Brain microvascular endothelial cell (primary cell): ENCODE measurements around the gene CNPY1.

Source experiments
- DNase-seq: peaks from one replicate; pipeline ENCODE4 v3.0.0-alpha.2; 2020
- H3K27ac ChIP-seq: fragments of 250-450 bp; sonication (Bioruptor Pico); 2 replicates; pipeline ENCODE4 v1.5.1; 2020; ENCODE audit warnings: mild to moderate bottlenecking, moderate library complexity
- H3K27me3 ChIP-seq: fragments of 250-450 bp; sonication (Bioruptor Pico); replicated peaks from 2 replicates; pipeline ENCODE4 v1.5.1; 2020; ENCODE audit warnings: mild to moderate bottlenecking
- H3K36me3 ChIP-seq: fragments of 250-450 bp; sonication (Bioruptor Pico); replicated peaks from 2 replicates; pipeline ENCODE4 v1.5.1; 2020; ENCODE audit warnings: mild to moderate bottlenecking
- H3K4me3 ChIP-seq: 2 replicates; pipeline ENCODE4 v1.5.1; 2011; ENCODE audit warnings: low read depth, mild to moderate bottlenecking, control low read depth, low read length, moderate library complexity
- CTCF ChIP-seq: IDR thresholded peaks from 2 replicates; pipeline ENCODE4 v1.5.1; 2011; ENCODE audit warnings: low read depth, mild to moderate bottlenecking, moderate library complexity, low read length, control low read depth, inconsistent platforms; ENCODE audit errors: missing control alignments
- in situ Hi-C: cut with HindIII; loops from 2 replicates; pipeline ENCODE4 v1.10.0; 2017; ENCODE audit warnings: low sequenced_read_pairs, low pct_ligation_motif_present

Gene CNPY1

GRCh38 chr7:155576900-155577508 is 30.6 kb upstream of the CNPY1 start:
- TF ChIP-seq CTCF = no peak
- H3K27me3 ChIP-seq = no peaks in the 10 kb centered on the region
- in situ Hi-C loops = no loop called here
- no peak for DNase-seq
- H3K4me3 ChIP-seq = no peak overlapping the region
- no peaks in the 10 kb centered on the region for H3K36me3 ChIP-seq
- H3K27ac ChIP-seq = no peak overlapping the region

GRCh38 chr7:155576416-155576815 is 30.1 kb upstream of the CNPY1 start:
- no peak overlapping the region for H3K4me3 ChIP-seq
- no peak overlapping the region for H3K27ac ChIP-seq
- H3K36me3 ChIP-seq = no peaks in the 10 kb centered on the region
- TF ChIP-seq CTCF = no peak
- no peaks in the 10 kb centered on the region for H3K27me3 ChIP-seq
- in situ Hi-C loops = no loop called here
- DNase-seq = no peak

- in situ Hi-C loops = no loop called here
- DNase-seq = no peak
- H3K27ac ChIP-seq = no peak overlapping the region
- no peak for TF ChIP-seq CTCF
- H3K36me3 ChIP-seq = no peaks in the 10 kb centered on the region
- no peak overlapping the region for H3K4me3 ChIP-seq
- H3K27me3 ChIP-seq = no peaks in the 10 kb centered on the region
Measured at GRCh38 chr7:155574556-155575290, 28.4 kb upstream of the CNPY1 start.

- Histone ChIP-seq H3K27ac (no peak overlapping the region), H3K4me3 (no peak overlapping the region), H3K27me3 (no peaks in the 10 kb centered on the region), H3K36me3 (no peaks in the 10 kb centered on the region)
- DNase-seq = no peak
- no peak for TF ChIP-seq CTCF
- in situ Hi-C loops = no loop called here
Measured at GRCh38 chr7:155571581-155572345, 25.4 kb upstream of the CNPY1 start.

GRCh38 chr7:155570991-155571390 is 24.6 kb upstream of the CNPY1 start:
- DNase-seq = no peak
- H3K27ac ChIP-seq = no peak overlapping the region
- no peaks in the 10 kb centered on the region for H3K27me3 ChIP-seq
- in situ Hi-C loops = no loop called here
- TF ChIP-seq CTCF = no peak
- no peak overlapping the region for H3K4me3 ChIP-seq
- H3K36me3 ChIP-seq = no peaks in the 10 kb centered on the region
